CD14-positive monocyte (primary cell): ENCODE data around the gene CBFB. TPM values are rescaled to one million over a fixed set of nuclear protein-coding genes. Genes with fewer than 3 reads are reported as not detected.

ENCODE experiments used
- DNase-seq, 3 donors: peaks; one replicate each; pipeline ENCODE4 v3.0.0-alpha.2; 2011 to 2022
- H2AFZ ChIP-seq: 2 replicates; pipeline ENCODE4 v1.6.0; 2012; ENCODE audit warnings: mild to moderate bottlenecking, low read depth, low read length, inconsistent platforms; ENCODE audit not compliant: insufficient read depth, poor library complexity, severe bottlenecking
- H3K27ac ChIP-seq, 2 donors: 1 replicate in 1 of 2; 2 replicates in 1 of 2; pipeline ENCODE4 v1.5.1; 2012 to 2013; ENCODE audit warnings: low read length in 2 of 2, control low read depth in 1 of 2, inconsistent platforms in 1 of 2, low read depth in 1 of 2, mild to moderate bottlenecking in 1 of 2
- H3K27me3 ChIP-seq, 2 donors: one replicate each; pipeline versions ENCODE4 v1.6.0 to v1.6.1; 2011 to 2013; ENCODE audit warnings: low read length in 2 of 2; ENCODE audit not compliant: control insufficient read depth in 2 of 2, insufficient read depth in 2 of 2
- H3K36me3 ChIP-seq, 2 donors: replicated peaks in 1 of 2; 1 replicate in 1 of 2; 2 replicates in 1 of 2; pipeline versions ENCODE4 v1.5.1 to v1.6.1; 2012 to 2013; ENCODE audit warnings: low read length in 2 of 2, control low read depth in 1 of 2, inconsistent platforms in 1 of 2, mild to moderate bottlenecking in 1 of 2; ENCODE audit not compliant: insufficient read depth in 2 of 2, control insufficient read depth in 1 of 2
- H3K4me1 ChIP-seq, 2 donors: 1 replicate in 1 of 2; 2 replicates in 1 of 2; pipeline versions ENCODE4 v1.5.1 to v1.6.1; 2012 to 2013; ENCODE audit warnings: low read length in 2 of 2, control low read depth in 1 of 2, inconsistent platforms in 1 of 2, mild to moderate bottlenecking in 1 of 2, moderate library complexity in 1 of 2; ENCODE audit not compliant: insufficient read depth in 2 of 2, control insufficient read depth in 1 of 2
- H3K4me2 ChIP-seq: replicated peaks from 2 replicates; pipeline ENCODE3; 2012; ENCODE audit warnings: low read length, moderate library complexity, mild to moderate bottlenecking; ENCODE audit not compliant: poor library complexity, severe bottlenecking; ENCODE audit errors: extremely low read depth
- H3K4me3 ChIP-seq, 3 experiments: fragments of 200-600 bp in 1 of 3; sonication (generic) in 1 of 3; replicated peaks in 1 of 3; 1 replicate in 2 of 3; 2 replicates in 1 of 3; pipeline ENCODE4 v1.5.1; 2011 to 2013; ENCODE audit warnings: low read length in 3 of 3, mild to moderate bottlenecking in 3 of 3, control low read depth in 2 of 3, low read depth in 2 of 3, inconsistent platforms in 1 of 3, moderate library complexity in 1 of 3
- H3K79me2 ChIP-seq: 2 replicates; pipeline ENCODE4 v1.6.0; 2012; ENCODE audit warnings: mild to moderate bottlenecking, control low read depth, inconsistent platforms, low read length, moderate library complexity; ENCODE audit not compliant: insufficient read depth
- H3K9ac ChIP-seq: 2 replicates; pipeline ENCODE4 v1.6.0; 2017; ENCODE audit warnings: low read length, mild to moderate bottlenecking; ENCODE audit not compliant: insufficient read depth, poor library complexity, severe bottlenecking
- H3K9me3 ChIP-seq, 2 donors: replicated peaks in 1 of 2; 1 replicate in 1 of 2; 2 replicates in 1 of 2; pipeline versions ENCODE4 v1.5.1 to v1.6.1; 2012 to 2013; ENCODE audit warnings: low read length in 2 of 2, control low read depth in 1 of 2; ENCODE audit not compliant: control insufficient read depth in 1 of 2, insufficient read depth in 1 of 2
- H4K20me1 ChIP-seq: 2 replicates; pipeline ENCODE4 v1.6.0; 2012; ENCODE audit warnings: mild to moderate bottlenecking, low read length, control low read depth, moderate library complexity; ENCODE audit not compliant: insufficient read depth
- H3K27ac Mint-ChIP-seq, 7 donors: one replicate each; pipeline ENCODE4 v1.8.0; 2020; ENCODE audit warnings: mild to moderate bottlenecking in 7 of 7, mixed read lengths in 7 of 7, moderate library complexity in 6 of 7, inconsistent platforms in 2 of 7
- H3K27me3 Mint-ChIP-seq, 3 donors: one replicate each; pipeline ENCODE4 v1.8.0; 2021 to 2022; ENCODE audit warnings: low read depth in 3 of 3, mild to moderate bottlenecking in 3 of 3, mixed read lengths in 3 of 3, moderate library complexity in 3 of 3, inconsistent platforms in 1 of 3
- H3K36me3 Mint-ChIP-seq, 2 donors: one replicate each; pipeline ENCODE4 v1.8.0; 2020; ENCODE audit warnings: mixed read lengths in 2 of 2, inconsistent platforms in 1 of 2, mild to moderate bottlenecking in 1 of 2
- H3K4me1 Mint-ChIP-seq: one replicate; pipeline ENCODE4 v1.8.0; 2020; ENCODE audit warnings: mild to moderate bottlenecking, mixed read lengths
- H3K4me3 Mint-ChIP-seq, 2 donors: one replicate each; pipeline ENCODE4 v1.8.0; 2020; ENCODE audit warnings: mild to moderate bottlenecking in 2 of 2, mixed read lengths in 2 of 2, moderate library complexity in 1 of 2
- H3K9me3 Mint-ChIP-seq, 7 donors: one replicate each; pipeline ENCODE4 v1.8.0; 2020 to 2022; ENCODE audit warnings: mixed read lengths in 7 of 7, mild to moderate bottlenecking in 6 of 7, moderate library complexity in 6 of 7, inconsistent platforms in 2 of 7
- CTCF ChIP-seq: fragments of 200-600 bp; IDR thresholded peaks from one replicate; pipeline ENCODE4 v1.8.0; 2022; ENCODE audit warnings: antibody characterized with exemption, mild to moderate bottlenecking
- WGBS: methylation state at CpG from one replicate; pipeline ENCODE4 v1.1.5; 2013; ENCODE audit warnings: missing lambda C conversion rate; ENCODE audit not compliant: insufficient coverage; 5-methylcytosine and 5-hydroxymethylcytosine counted together
- intact Hi-C, 2 donors: fragments of 100-400 bp; cut with micrococcal nuclease; formaldehyde crosslinking; loops; one replicate each; pipeline versions ENCODE4 v1.15.0 to v1.15.1; 2023
- polyA plus RNA-seq, 3 donors: library from polyadenylated mRNA; depleted of rRNA in 1 of 3; unstranded in 2 of 3; stranded (reverse) in 1 of 3; fragments of 300-500 nt in 2 of 3; fragments of >200 nt in 1 of 3; fragmentation: Illumina TruSeq in 2 of 3; gene quantifications; 1 replicate in 2 of 3; 2 replicates in 1 of 3; pipeline ENCODE4 v1.2.3, GENCODE V29; 2012 to 2021

CBFB gene
- polyA plus RNA-seq, 3 donors = 28.3 to 45.4 (median 29.5) TPM

DNA sequence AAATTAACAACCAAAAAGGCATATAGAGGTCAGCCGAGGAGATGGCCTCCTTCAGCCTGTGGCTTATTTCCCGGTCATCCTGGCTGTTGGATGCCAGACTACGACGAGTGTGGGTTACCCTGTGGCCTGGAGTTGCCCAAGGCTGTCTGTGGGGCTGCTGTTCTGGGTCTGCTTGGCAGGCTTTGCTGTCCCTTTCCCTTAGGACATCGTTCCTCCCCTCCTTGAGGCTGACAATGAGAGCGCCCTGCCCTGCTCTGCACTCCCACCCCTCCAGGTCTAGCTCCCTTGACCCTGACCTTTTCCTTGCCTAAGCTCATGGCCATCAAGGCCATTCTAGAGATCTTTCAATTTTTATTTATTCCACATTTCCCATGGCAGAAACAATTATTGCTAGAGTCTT is 1.9 kb upstream of the CBFB start:
- Histone ChIP-seq H2AFZ (no peak overlapping the region), H3K9me3 (no peaks in the 10 kb centered on the region), H3K4me1 (peaks cover 14 to 24% of the 10 kb centered on the region in 2 donors), H3K4me2 (no peak overlapping the region), H3K4me3 (no peak overlapping the region), H3K9ac (no peak overlapping the region), H3K27ac (no peak overlapping the region), H3K79me2 (peaks cover 26% of the 10 kb centered on the region), H3K27me3 (no peaks in the 10 kb centered on the region), H3K36me3 (peaks cover 6 to 10% of the 10 kb centered on the region in 2 donors), H4K20me1 (peaks cover 25% of the 10 kb centered on the region)
- peaks cover 23% of the 10 kb centered on the region for H3K4me1 Mint-ChIP-seq
- no peaks in the 10 kb centered on the region for H3K9me3 Mint-ChIP-seq
- no peak for DNase-seq
- H3K27ac Mint-ChIP-seq = no peak overlapping the region
- H3K4me3 Mint-ChIP-seq = no peak overlapping the region
- no peak for TF ChIP-seq CTCF
- no peaks in the 10 kb centered on the region for H3K27me3 Mint-ChIP-seq
- H3K36me3 Mint-ChIP-seq = peaks cover 5 to 8% of the 10 kb centered on the region in 2 donors
- 89% methylated on average over 5 of the region's 6 CpGs for WGBS
- intact Hi-C loops = loop anchor here (5.0 to 10.0 kb wide), 2 partner anchors 78 to 90 kb away; partner anchors contain the start of gene PHAF1 (in 1 of the 2)

DNA sequence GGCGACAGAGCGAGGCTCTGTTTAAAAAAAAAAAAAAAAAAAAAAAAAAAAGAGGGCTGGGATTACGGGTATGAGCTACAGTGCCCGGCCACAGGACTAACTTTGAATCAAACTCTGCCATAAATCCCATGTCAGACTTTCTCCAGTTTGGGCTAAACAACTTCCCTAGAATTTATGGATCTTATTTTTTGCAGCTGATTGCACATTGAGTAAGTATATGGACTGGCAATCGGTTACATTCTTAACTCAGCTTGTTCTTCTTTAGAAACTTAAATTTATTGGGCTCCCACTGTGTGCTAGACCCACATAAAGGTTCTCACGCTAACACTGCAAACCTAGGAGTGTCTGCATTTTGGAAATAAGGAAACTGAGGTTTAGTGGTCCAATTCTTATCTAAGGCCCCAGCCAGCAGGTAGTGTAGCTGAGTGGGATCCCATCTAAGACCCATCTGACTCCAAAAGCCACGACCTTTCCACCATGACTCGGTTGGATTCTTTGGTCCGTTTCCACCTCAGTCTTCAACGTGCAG is 718 bp upstream of the CBFB start:
- Mint-ChIP-seq H3K27ac (peak overlapping the region; percentile 91 to 98 (median 96)), H3K9me3 (no peaks in the 10 kb centered on the region), H3K27me3 (no peaks in the 10 kb centered on the region), H3K4me3 (peak overlapping the region; percentile 81 to 89), H3K36me3 (peaks cover 11 to 16% of the 10 kb centered on the region in 2 donors), H3K4me1 (peaks cover 27% of the 10 kb centered on the region)
- Histone ChIP-seq H3K36me3 (peaks cover 6 to 21% of the 10 kb centered on the region in 2 donors), H3K9ac (peak overlapping the region; percentile 90), H3K27me3 (no peaks in the 10 kb centered on the region), H3K9me3 (no peaks in the 10 kb centered on the region), H3K79me2 (peaks cover 38% of the 10 kb centered on the region), H3K4me2 (peak overlapping the region; percentile 71), H2AFZ (peak overlapping the region; percentile 99), H3K27ac (peak overlapping the region; percentile 86 to 98), H3K4me3 (peak overlapping the region; percentile 46 to 82 (median 53)), H4K20me1 (peaks cover 35% of the 10 kb centered on the region), H3K4me1 (peaks cover 14 to 24% of the 10 kb centered on the region in 2 donors)
- TF ChIP-seq CTCF = no peak
- intact Hi-C loops = loop anchor here (5.0 to 10.0 kb wide), 2 partner anchors 77 to 89 kb away; partner anchors contain the start of gene PHAF1 (in 1 of the 2)
- no peak for DNase-seq
- 0% methylated on average over 4 of the region's 10 CpGs for WGBS
